AG10803 (cell line): ENCODE results near the gene C9orf50.
A peak's percentile ranks its signal among the peaks of the same experiment; 100 is the strongest.

Source experiments
- DNase-seq: peaks from one replicate; pipeline ENCODE4 v3.0.0; 2010; ENCODE audit warnings: low read depth
- H3K4me3 ChIP-seq: 2 replicates; pipeline ENCODE4 v1.5.1; 2011; ENCODE audit warnings: mild to moderate bottlenecking, low read length, control low read depth
- CTCF ChIP-seq: conservative IDR thresholded peaks from 2 replicates; pipeline ENCODE4 v1.5.1; 2011; ENCODE audit warnings: mild to moderate bottlenecking, low read length, control low read depth, inconsistent platforms

C9orf50 gene

GRCh38 chr9:129629251-129629820 is 8.4 kb upstream of the C9orf50 start:
- H3K4me3 ChIP-seq: no peak overlapping the region
- TF ChIP-seq CTCF: no peak
- no peak for DNase-seq

- no peak for DNase-seq
- 0 out of 2 replicates have a peak overlapping the region, but pooled peaks have one; percentile 94 for H3K4me3 ChIP-seq
- no peak for TF ChIP-seq CTCF
Observed at GRCh38 chr9:129628709-129629108, 7.8 kb upstream of the C9orf50 start.

- no peak for DNase-seq
- TF ChIP-seq CTCF: no peak
- H3K4me3 ChIP-seq: peak overlapping the region; percentile 94
Observed at GRCh38 chr9:129627556-129628440, 6.9 kb upstream of the C9orf50 start.

- peak; percentile 83 for DNase-seq
- peak overlapping the region; percentile 94 for H3K4me3 ChIP-seq
- no peak for TF ChIP-seq CTCF
Observed at GRCh38 chr9:129626625-129627284, 5.9 kb upstream of the C9orf50 start.

- DNase-seq: peak; percentile 76
Observed at GRCh38 chr9:129626079-129626624, 5.3 kb upstream of the C9orf50 start, which contains the start of gene NTMT1. NTMT1 (plus strand) TSS chr9:129626163; CDS start chr9:129632704, 6,541 bp downstream.

GRCh38 chr9:129624947-129625346 is 4.0 kb upstream of the C9orf50 start:
- DNase-seq: no peak
- H3K4me3 ChIP-seq: no peak overlapping the region; the same call in 1 of the 2 replicates
- TF ChIP-seq CTCF: no peak

More at GRCh38 chr9:129626079-129626624, 5.3 kb upstream of the C9orf50 start, which contains the start of gene NTMT1:
- peak within 1 kb of the TSS; percentile 94 for H3K4me3 ChIP-seq
- no peak for TF ChIP-seq CTCF
